HuH-7.5 (cell line): ENCODE data around the gene EXOC6.
"Not testable (repeated sequence)": the region's sequence is repeated elsewhere in the genome, so short reads cannot be mapped to it uniquely, and the experiment has no call there.

Source experiments
- DNase-seq: peaks from one replicate; pipeline ENCODE4 v3.0.0; 2011; ENCODE audit warnings: low spot score

The EXOC6 gene

GRCh38 chr10:92938841-92939240 lies 90.5 kb downstream of the EXOC6 start:
- no peak for DNase-seq

GRCh38 chr10:92942226-92942625 lies 93.9 kb downstream of the EXOC6 start:
- DNase-seq, result no peak

- no peak for DNase-seq
Observed at GRCh38 chr10:92946491-92946890, 98.2 kb downstream of the EXOC6 start.

- DNase-seq, result not testable (repeated sequence)
Observed at GRCh38 chr10:92952573-92952972, 104.3 kb downstream of the EXOC6 start.

- no peak for DNase-seq
Observed at GRCh38 chr10:92957223-92958010, 109.1 kb downstream of the EXOC6 start.

- no peak for DNase-seq
Observed at GRCh38 chr10:92961638-92962037, 113.3 kb downstream of the EXOC6 start.

- DNase-seq, result no peak
Observed at GRCh38 chr10:92965314-92965713, 117.0 kb downstream of the EXOC6 start.

GRCh38 chr10:92967641-92968040 lies 119.3 kb downstream of the EXOC6 start:
- no peak for DNase-seq

GRCh38 chr10:92969151-92969550 lies 120.8 kb downstream of the EXOC6 start:
- DNase-seq, result no peak

GRCh38 chr10:92970301-92971070 lies 122.2 kb downstream of the EXOC6 start:
- DNase-seq, result no peak

GRCh38 chr10:92972066-92972870 lies 123.9 kb downstream of the EXOC6 start:
- peak; percentile 27 for DNase-seq

GRCh38 chr10:92972886-92973285 lies 124.6 kb downstream of the EXOC6 start:
- no peak for DNase-seq

GRCh38 chr10:92976278-92976677 lies 128.0 kb downstream of the EXOC6 start:
- not testable (repeated sequence) for DNase-seq

- no peak for DNase-seq
Observed at GRCh38 chr10:92989250-92989649, 140.9 kb downstream of the EXOC6 start.

GRCh38 chr10:92990615-92991014 lies 142.3 kb downstream of the EXOC6 start:
- no peak for DNase-seq

- no peak for DNase-seq
Observed at GRCh38 chr10:92991513-92991912, 143.2 kb downstream of the EXOC6 start.

- no peak for DNase-seq
Observed at GRCh38 chr10:92993699-92994272, 145.5 kb downstream of the EXOC6 start.

- no peak for DNase-seq
Observed at GRCh38 chr10:92995509-92995908, 147.2 kb downstream of the EXOC6 start.

GRCh38 chr10:92997620-92998019 lies 149.3 kb downstream of the EXOC6 start:
- DNase-seq, result no peak

GRCh38 chr10:92999191-92999590 lies 150.9 kb downstream of the EXOC6 start:
- no peak for DNase-seq

- DNase-seq, result peak; percentile 16
Observed at GRCh38 chr10:93006435-93007039, 158.2 kb downstream of the EXOC6 start.

- DNase-seq, result no peak
Observed at GRCh38 chr10:93015722-93016121, 167.4 kb downstream of the EXOC6 start.
